Stimulated activated CD4-positive, alpha-beta T cell treated with anti-CD3 and anti-CD28 coated beads, TNF-alpha, amount 100 ng/mL, for 48 hours (primary cell): ENCODE measurements around the gene PROM1.

Experiments used
- DNase-seq, 3 donors: peaks; one replicate each; pipeline ENCODE4 v3.0.0-alpha.2; 2020; ENCODE audit warnings: low read depth in 3 of 3

The PROM1 gene

DNA sequence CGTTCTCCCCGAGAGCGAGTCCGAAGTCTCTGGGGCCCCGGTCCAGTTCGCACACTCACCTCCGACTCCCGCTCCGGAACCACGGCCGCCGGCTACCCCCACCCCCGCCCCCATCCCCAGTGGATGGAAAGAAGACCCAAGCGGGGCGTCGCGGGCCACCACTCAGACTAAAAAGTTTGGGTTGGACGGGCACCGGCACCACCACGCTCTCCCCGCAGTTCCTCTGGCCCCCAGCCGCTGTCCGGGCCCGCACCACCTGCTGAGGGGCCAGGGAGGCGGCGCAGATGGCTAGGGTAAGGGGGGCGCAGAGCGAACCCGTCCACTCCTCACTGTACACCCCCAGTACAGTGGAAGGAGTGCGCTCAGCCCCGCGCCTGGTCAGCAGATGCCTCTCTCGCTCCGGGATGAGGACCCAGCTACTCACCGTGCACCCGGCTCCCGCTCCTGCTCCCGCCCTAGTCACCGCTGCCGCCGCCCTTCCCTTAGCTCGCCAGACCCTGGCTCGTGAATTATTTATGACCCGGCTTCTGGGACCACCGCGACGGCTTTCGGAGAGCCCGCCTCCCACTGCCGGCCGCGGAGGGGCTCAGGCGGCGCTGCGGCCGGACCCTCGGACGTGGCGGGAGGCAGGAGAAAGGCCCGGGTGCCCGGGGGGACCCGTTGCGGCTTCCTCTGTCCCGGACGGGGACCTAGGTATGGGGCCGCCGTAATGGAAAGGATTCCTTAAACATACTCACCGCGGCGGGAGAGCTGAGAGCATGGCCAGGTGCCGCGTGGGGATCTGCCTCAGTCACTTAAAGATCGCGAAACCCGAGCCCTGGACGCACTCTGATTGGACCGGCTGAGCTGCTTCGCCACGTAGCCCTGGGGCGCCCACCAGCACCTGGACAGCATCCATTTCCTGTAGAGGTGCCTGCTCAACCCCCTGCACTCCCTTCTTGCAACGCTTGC is at the start of gene PROM1:
Gene PROM1, minus strand, starts transcription at position 783 of the 951 bp plus-strand sequence. CDS start 8,117 bp downstream, outside the sequence.
- no peak for DNase-seq

DNA sequence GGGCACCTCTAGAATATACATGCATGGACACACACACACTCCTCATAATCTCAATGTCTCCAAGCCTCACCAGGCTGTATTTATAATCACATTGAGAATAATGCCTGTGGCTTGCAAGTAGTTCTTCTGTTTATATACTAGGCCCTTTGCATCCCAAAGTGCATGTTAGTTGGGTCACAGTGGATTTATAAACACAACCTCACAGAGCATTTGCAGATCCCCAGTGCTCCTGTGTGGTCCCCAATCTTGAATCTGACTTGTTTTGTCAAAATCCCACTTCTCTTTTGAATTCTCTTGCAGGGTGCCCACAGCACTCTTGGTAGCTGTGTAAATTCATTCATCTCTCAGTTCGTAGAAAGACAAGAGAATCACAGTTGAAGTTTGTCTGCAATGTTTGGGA is 49.6 kb upstream of the PROM1 start:
- DNase-seq = no peak

- DNase-seq = no peak
Measured at GRCh38 chr4:16131293-16131692, 47.5 kb upstream of the PROM1 start.

- DNase-seq = no peak
Measured at GRCh38 chr4:16129336-16129735, 45.5 kb upstream of the PROM1 start.

DNA sequence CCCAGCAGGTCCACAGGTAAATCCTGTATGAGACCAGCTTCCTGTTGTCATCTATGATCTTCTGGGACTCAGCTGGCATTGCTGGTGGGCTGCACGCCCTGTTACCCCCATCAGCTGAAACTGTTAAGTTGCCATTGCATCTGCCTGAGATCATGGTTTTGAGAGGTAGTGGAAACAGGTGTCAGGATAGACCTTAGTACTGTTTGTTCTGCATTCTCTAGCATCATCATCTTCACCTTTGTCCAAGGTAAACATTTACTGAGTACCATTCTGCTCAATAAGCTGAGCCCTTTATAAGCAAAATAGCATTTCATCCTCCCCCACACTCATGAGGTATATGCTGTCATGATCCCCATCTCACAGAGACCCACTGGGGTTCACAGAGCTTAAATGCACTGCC is 42.9 kb upstream of the PROM1 start:
- DNase-seq = no peak

- no peak for DNase-seq
Measured at GRCh38 chr4:16125571-16126445, 42.0 kb upstream of the PROM1 start.

- no peak for DNase-seq
Measured at GRCh38 chr4:16124232-16124631, 40.4 kb upstream of the PROM1 start.

DNA sequence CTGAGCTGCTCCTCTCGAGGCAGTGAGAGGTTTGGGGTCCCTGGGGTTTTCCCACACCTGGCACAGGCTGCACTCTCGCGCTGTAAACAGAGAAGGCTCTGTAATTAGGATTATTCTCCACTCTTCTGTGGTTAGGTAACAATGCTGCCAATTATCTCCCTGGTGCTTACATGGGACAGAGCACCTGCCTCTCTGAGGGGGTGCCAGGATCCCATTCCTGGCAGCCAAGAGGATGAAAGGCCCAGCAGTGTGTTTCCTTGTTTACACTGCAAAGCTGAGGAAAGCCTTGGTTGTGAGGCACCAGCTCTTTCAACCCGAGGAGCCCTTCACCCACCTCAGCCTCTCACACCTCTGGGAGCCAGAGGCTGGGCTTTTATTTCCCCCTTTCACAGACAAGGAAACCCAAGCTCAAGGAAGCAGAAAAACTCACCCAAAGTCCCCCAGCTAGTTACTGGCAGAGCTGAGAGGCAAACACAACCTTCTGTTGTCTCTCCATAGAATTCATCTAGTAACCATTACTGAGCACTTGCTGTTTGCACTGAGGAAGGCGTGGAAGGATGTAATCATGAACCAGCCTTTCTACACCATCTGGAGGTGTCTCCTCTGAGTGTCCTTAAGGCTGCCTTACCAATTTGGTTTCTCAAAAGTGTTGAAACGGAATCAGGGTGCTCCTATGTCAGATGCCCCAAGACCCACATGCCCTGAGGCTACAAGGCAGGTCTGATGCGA is 39.7 kb upstream of the PROM1 start:
- no peak for DNase-seq

- peak in 1 of 3 donors; percentile 33 for DNase-seq
Measured at GRCh38 chr4:16122784-16123183, 39.0 kb upstream of the PROM1 start.

DNA sequence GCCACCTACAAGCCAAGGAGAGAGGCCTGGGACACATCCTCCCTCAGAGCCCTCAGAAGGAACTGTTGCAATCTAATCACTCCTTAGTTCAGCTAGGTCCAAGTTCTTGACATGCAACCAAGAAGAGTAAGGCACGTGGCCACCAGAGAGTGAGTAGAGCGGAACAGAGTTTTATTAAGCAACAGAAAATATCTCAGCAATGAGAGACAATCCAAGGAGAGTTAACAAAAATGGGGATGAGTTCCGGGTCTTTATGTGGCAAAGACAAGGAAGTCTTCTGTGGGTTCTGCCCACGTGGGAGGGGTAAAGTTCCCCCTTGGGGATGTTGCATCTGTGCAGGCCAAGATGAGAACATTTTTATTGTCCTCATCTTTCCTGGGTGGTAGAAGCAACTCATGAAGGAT is 38.5 kb upstream of the PROM1 start:
- no peak for DNase-seq

DNA sequence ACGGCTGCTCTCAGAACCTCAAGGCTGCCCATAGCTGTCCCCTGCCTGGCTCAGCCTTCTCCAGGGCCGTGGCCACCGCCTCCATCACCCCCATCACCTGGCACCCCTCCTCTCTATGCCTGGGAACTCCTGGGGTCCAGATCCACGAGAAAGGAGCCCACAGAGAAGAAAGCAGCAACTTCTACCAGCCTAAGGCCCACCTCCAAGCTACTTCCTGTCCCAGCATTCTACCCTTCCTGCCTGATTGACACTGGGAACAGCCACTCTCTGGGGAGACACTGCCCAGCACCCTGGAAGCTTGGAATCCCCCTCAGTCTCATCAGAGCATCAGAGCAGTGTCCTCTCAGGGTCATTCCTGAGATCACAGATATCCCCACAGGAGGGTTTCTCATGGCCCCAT is 36.9 kb upstream of the PROM1 start:
- no peak for DNase-seq

GRCh38 chr4:16119981-16120380 is 36.2 kb upstream of the PROM1 start:
- no peak for DNase-seq

GRCh38 chr4:16118090-16118489 is 34.3 kb upstream of the PROM1 start:
- DNase-seq = no peak

- no peak for DNase-seq
Measured at GRCh38 chr4:16117164-16117563, 33.3 kb upstream of the PROM1 start.

DNA sequence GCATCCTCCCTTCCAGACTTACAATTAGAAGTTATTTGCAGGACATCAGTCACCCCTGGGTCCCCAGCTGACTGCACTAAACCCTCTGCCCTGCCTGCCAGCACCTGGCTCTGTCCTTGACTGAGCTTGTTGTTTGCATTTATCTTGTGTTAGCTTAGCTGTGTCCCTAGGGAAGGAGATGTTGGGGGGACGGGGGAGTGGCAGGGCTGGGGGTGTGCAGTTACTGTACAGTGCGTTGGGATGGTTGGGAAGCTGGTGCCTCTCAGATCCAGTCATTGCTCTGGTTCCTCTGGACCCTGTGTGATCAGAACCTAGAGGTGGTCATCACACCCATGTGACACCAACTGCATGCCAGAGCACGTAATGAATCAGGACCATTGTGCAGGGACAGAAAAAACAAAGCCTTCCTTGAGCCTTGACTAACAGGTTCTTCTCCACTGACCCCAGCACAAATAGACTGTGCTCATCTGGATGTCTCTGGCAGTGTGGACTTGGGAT is 32.7 kb upstream of the PROM1 start:
- DNase-seq = no peak

- DNase-seq = no peak
Measured at GRCh38 chr4:16116019-16116418, 32.2 kb upstream of the PROM1 start.

DNA sequence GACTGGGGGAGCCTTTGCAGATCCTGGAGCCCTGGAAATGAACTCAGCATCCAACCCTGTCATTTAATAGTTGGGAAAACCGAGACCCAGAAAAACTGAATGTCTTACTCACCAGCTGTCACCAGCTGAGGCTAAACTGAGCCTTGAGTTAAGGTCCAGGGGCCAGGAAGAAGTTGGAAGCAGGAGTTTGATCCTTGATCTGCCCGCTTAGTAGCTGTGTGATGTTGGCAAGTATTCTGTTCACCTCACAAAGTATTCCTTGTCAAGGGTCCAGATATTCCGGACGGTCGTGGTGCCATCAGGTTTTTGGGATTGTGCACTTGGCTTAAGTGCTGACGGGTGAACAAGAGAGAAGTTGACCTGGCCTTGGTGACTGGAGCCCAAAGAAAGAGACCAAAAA is 30.7 kb upstream of the PROM1 start:
- no peak for DNase-seq

- DNase-seq = no peak
Measured at GRCh38 chr4:16113741-16114140, 29.9 kb upstream of the PROM1 start.

DNA sequence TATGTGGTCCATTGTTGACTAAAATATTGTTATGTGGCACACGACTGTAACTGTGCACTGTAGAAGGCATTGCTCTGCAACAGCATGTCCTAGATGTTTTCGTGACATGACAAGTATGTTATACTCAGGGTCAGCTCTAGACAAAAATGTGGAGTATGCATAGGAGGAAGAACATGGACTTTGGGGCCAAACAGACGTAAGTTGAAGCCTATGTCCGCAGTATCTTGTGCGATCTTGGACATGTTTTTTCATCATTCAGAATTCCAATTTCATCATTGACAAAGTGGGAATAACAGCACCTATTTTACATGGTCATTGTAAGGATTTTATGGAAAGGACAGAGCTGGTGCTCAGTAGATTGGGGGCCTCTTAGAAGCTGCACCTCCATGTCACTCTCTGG is 27.7 kb upstream of the PROM1 start:
- no peak for DNase-seq

DNA sequence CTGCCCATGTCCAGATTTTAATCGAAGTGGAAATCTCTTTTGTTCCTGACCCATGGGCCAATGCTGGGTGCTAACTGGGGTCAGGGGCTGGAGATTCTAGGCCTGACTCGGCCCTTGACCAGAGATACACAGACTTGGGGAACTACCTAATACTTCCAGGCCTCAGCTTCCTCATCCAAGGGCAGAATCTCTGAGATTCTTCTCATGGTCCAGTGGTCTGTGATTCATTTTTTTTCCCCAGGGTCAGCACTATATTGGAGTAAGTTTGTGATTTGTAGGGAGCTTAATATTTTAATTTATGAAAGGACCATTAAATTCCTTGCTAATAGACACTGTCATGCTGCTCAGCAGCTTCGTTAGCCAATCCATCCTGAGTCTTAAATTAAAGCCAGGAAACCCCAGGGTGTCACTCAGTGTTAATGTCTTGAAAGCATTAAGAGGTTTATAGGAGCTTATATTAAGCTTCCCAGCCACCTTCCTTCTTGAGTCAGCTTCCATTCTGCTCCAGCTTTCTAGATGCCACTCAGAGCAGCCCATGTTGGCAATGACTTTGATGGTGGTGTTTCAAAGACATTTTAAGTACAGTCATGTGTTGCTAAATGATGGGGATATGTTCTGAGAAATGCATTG is 27.0 kb upstream of the PROM1 start:
- no peak for DNase-seq

DNA sequence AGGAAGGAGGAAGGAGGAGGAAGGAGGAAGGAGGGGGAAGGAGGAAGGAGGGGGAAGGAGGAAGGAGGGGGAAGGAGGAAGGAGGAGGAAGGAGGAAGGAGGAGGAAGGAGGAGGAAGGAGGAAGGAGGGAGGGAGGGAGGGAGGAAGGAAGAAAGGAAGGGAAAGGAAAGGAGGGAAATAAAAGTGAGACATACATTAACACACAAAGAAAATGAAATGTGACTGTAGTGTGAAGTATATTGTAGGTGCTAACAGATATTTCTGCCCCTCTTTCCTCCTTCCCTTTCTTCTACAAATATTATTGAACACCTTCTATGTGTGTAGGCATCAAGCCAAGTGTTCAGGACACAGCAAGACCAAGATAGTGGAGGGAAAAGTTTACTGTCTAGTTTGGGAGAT is 26.4 kb upstream of the PROM1 start:
- DNase-seq = no peak
